ENCODE measurements around the gene CREB3L2.
"Not testable (repeated sequence)": the region's sequence is repeated elsewhere in the genome, so short reads cannot be mapped to it uniquely, and the experiment has no call there.

The CREB3L2 gene

GRCh38 chr7:138001529-138002095 is at the start of gene CREB3L2:
TSS of gene CREB3L2 (minus strand) at chr7:138002086. CDS start at chr7:138001705, 381 bp downstream.
- DNase-seq: peak; percentile 84 to 92

DNA sequence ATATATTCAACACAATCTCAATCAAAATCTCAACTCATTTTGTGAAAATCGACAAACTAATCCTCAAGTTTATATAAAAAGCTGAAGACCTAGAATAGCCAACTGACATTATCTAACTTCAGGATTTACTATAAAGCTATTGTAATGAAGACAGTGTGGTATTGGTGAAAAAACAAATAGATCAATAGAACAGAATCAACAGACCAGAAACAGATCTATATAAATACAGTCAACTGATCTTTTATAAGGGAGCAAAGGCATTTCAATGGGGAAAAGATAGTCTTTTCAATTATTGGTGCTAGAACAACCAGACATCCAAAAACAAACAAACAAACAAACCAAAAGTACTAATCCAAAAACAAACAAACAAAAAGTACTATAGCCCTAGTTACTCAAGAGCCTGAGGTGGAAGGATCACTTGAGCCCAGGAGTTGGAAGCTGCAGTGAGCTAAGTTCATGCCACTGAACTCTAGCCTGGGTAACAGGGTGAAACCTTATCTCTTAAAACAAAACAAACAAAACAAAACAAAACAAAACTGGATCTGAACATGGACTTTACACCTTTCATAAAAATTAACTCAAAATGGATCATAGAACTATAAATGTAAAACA is 47.7 kb upstream of the CREB3L2 start:
- no peak for DNase-seq

DNA sequence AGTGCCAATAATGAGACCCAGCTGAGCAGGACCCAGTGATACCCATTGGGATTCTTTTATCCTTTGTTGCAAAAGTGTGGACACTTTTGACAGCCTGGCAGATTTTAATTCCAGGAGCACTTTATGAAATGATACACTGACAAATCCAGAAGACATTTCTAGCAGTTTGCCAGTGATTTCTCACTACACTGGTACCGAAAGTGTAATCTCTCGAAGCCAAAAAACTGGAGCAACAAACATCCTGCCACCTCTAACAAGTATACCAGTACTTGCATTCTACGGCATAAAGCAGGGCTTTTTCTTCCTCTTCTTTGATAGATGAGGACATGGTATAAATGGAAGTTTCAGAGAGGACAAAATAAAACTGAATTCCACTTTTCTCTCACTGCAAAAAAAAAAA is 46.0 kb upstream of the CREB3L2 start:
- DNase-seq: no peak

GRCh38 chr7:138044897-138045296 is 43.0 kb upstream of the CREB3L2 start:
- no peak for DNase-seq

DNA sequence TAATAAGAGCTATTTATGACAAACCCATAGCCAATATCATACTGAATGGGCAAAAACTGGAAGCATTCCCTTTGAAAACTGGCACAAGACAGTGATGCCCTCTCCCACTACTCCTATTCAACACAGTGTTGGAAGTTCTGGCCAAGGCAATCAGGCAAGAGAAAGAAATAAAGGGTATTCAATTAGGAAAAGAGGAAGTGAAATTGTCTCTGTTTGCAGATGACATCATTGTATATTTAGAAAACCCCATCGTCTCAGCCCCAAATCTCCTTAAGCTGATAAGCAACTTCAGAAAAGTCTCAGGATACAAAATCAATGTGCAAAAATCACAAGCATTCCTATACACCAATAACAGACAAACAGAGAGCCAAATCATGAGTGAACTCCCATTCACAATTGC is 38.2 kb upstream of the CREB3L2 start:
- not testable (repeated sequence) for DNase-seq

GRCh38 chr7:138036135-138036534 is 34.2 kb upstream of the CREB3L2 start:
- DNase-seq: no peak

DNA sequence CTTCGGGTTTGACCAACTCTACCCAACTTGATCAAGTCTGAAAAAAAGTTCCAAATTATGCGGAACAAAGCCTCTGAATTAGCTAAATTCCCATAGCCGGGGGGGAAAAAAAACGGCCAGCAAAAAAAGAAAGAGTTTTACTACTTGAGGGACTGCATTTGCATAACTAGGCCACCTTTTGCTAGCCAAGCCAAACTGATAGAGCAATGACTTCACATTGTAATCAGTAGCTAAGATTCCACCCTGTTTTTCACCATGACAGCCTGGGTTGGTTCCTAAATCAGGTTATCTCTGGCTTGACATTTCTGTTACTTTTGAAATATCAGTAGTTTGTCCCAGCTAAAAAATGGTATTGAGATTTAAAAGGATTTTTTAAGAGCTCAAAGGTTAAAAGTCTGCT is 31.4 kb upstream of the CREB3L2 start:
- no peak for DNase-seq

DNA sequence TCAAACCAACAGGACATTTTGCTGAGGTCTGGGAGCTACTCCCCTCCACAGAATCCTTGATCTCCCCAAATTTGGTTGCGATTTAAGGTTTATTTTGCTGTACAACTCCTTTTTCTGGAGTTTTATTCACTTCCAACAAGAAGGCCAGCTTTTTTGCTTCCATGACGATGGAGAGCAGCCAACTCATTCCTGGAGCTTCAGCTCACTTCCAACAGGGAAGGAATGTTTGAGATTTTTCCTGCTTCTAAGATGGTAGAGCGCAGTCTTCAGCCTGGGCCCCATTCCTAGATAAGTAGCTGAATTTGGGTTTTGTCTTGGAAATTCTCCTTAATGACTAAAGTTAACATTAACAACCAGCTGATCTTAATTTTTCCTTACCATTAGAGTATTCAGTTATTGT is 30.9 kb upstream of the CREB3L2 start:
- DNase-seq: no peak

DNA sequence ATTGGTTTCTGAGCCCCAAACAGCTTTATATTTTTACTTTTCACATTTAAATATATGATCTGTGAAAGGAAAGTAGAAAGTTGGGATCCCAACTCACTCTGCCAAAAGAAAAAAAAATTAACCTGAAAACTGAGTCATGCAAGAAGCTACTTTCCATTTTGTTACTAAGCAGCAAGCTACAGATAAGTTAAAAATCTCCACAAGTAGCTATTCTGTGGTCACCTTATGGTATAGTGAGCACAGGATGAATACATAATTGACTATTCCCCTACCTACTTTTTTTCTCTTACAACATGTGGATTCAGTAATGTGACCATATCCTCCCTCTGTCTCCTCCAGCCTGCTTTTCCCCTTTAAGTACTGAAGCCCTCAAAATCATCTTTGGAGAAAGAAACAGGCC is 30.3 kb upstream of the CREB3L2 start:
- no peak for DNase-seq

DNA sequence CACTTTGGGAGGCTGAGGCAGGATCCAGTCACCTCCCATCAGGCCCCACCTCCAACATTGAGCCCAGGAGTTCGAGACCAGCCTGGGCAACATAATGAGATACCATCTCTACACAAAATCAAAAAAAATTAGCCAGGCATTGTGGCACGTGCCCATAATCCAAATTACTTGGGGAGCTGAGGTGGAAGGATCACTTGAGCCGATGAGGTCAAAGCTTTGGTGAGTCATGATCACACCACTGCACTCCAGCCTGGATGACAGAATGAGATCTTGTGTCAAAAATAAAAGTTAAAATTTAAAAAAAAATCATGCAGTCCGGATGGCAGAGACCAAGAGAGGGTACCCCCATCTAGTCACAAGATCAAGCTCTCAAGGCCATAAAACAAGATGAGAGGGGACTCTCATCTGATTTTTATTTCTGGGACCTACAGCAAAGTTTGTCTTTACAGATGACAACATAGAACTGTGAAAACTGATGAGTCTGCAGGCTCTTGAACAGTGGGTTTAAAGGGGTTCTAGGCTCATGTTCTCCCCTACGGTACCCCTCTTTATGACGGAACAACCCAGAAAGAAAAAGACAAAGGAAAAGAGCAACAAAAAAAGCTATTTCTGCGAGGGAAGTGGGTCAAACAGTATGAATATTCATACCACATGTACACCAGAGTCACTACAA is 28.9 kb upstream of the CREB3L2 start:
- no peak for DNase-seq

DNA sequence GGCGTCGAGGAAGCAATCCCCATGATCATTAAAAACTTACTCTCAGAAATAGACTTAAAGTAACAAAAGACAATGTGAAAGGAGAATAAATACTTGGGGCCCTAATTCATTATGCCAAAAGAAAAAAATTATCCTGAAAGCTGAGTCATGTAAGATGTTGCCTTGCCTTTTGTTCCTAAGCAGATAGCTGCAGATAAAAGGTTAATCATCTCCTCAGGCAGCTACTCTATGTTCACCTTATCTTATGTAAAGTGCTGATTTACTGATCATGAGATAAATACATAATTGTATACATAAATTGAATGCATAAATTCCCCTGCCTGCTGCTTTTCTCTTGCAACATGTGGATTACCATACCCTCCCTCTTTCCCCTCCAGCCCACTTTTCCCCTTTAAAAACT is 28.1 kb upstream of the CREB3L2 start:
- no peak for DNase-seq

DNA sequence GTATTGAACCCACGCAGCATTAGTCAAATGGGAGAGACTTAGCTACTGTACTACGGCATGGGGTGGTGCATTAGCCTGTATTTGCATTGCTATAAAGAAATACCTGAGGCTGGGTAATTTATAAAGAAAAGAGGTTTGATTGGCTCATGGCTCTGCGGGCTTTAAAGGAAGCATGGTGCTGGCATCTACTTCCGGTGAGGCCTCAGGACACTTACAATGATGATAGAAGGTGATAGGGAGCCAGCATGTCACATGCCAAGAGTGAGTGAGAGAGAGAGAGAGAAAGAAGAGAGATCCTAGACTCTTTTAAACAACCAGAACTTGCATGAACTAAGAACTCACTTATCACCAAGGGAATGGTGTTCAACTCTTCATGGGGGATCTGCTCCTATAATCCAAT is 27.2 kb upstream of the CREB3L2 start:
- DNase-seq: no peak

DNA sequence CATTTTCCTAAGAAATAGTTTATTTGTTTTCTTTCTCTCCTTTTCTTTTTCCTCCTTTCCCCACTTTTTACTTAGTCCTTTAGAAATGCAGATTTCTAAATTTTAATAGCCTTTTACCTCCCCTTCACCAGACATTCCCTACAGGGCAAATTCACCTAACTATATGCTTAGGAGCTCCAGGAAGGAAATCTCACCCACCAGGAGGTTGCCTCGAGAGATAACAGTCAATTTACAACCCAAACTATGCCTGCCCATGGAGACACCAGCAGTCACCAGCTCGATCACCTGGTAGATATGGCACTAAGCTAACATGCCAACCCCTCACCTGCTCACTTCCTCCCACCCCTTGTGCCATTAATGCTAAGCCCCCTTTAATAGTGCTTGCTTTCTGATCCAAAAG is 25.2 kb upstream of the CREB3L2 start:
- no peak for DNase-seq

DNA sequence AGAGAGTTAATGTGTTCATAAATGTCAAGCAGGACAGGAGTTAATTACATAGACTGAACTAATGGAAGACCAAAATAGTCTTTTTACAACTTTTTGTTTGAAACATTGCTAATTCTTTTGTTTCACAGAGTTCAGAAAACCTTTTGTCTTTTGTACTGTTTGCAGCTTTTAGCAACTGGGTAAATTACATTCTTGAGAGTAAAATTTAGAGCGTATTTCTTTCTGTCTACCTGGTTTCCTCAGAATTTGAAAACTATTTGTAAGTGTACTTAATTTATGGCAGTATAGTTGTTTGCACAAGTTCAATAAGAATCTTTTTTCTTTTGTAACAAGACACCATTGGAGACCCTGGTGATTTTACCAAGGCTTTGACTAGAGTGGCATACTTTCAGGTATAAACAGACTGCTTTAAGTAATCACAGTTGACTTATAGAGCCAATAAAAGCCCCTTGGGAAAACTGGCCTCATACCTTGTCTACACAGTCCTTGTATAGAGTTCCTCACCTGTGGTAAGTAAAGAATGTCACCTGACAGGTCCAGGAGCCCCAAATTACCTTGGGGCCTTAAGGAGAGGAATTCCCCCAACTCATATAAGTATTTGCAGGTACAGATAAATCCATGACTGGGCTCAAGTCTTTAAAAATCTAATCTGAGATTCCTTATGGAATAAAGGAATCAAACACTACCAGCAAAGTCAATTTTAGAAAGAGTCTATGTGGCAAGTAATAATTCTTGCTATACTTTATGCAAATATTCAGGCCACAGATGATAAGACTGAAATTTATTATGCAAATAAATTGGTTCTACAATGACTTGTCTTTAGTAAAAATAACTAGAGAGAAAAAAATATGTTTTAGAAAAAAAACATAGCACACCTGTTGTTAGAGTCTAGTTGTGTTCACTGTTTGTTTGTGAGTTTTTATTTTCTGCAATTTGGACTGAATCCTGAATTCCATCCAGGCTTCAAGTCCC is 23.6 kb upstream of the CREB3L2 start:
- DNase-seq: peak in 1 of 2 experiments; percentile 15

DNA sequence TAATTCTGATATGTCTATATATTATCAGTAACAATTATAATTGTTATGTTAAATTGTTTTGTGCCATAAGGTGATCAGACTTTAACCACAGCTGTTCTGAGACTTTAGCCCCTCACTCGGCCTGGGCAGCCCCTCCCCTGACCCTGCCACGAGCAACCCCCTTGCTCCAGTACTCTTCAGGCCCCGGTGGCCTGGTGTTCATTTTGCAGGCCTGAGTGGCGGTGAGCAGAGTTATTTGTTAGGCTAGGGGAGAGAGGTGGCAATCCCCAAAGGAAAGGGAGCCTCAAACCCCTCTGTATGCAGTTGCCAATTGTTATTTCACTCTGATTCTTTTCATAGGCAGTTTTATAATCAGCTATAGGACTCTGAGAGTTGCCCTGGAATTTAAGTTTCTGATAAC is 22.9 kb upstream of the CREB3L2 start:
- no peak for DNase-seq

DNA sequence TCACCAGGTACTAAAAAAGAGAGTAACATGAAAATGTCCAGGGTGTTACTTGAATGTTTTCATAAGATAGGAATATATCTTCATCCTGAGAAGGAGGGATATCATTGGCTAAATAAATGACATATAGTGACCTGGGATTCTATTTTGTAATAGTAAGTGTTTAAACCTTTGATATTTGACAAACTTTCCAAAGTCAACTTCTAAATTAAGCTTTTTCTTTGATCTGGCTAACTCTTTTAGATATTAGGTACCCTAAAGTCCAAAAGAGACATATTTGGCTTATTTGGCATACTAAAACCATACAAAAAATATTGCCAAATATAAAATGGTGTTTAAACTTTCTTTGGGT is 22.4 kb upstream of the CREB3L2 start:
- DNase-seq: no peak

GRCh38 chr7:138023618-138024342 is 21.9 kb upstream of the CREB3L2 start:
- DNase-seq: peak in 1 of 2 experiments; percentile 33

DNA sequence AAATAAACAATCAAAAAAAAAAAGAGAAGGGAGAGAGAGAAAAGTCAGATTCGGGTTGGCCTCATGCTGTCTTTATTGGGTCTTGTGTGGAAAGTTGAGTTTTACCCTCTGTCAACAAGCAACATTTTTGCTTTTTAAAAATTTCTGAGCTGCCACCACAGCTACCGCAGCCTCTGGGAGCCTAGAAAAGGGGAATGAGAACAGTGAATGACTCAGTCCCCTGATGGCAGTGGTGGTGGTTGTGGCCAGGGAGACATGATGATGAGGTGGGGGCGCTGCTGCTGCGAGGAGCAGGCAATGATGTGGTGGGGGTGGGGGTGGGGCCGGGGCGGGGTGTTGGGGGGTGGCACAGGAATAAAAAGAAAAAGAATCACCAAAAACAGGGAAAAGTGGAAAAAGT is 20.0 kb upstream of the CREB3L2 start:
- no peak for DNase-seq

- DNase-seq: no peak
Measured at GRCh38 chr7:138017992-138018391, 16.1 kb upstream of the CREB3L2 start.

DNA sequence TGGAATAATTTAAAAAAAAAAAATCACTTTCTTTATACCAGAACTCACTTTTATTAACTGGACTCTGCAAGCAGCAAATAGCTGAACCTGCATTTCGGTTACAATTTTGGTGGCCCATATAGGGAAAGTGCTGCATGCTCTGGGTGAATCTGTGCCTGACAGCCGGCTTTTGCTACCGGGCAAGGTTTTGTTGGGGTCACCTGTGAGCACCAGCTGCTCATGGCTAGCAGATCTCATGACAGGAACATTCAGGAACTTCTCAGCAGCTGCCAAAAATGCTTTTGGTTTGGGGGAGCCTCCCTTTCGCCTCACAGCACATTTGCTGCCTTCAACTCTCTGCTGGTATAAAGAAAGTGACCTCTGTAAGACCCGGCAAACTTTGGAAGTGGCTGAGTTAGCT is 13.2 kb upstream of the CREB3L2 start:
- no peak for DNase-seq

DNA sequence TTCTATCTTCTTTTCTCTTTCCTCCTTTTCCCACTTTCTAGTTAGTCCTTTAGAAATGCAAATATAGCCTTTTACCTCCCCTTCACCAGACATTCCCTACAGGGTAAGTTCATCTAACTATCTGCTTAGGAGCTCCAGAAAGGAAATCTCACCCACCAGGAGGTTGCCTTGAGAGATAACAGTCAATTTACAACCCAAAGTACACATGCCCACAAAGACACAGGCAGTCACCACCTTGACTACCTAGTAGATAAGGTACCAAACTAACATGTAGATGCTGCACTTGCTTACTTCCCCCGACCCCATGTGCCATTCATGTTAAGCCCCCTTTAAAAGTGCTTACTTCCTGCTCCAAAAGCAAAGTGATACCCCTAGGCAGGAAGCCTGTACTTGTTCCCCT is 12.8 kb upstream of the CREB3L2 start:
- DNase-seq: no peak

DNA sequence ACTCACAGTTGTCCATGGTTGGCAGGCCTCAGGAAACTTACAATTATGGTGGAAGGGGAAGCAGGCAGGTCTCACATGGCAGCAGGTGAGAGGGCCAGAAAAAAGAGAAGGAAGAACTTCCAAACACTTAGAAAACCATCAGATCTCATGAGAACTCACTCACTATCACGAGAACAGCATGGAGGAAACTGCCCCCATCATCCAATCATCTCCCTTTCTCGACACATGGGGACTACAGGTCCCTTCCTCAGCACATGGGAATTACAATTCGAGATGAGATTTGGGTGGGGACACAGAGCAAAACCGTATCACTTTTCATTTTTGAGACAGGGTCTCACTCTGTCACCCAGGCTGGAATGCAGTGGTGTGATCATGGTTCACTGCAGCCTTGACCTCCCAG is 12.3 kb upstream of the CREB3L2 start:
- not testable (repeated sequence) for DNase-seq

DNA sequence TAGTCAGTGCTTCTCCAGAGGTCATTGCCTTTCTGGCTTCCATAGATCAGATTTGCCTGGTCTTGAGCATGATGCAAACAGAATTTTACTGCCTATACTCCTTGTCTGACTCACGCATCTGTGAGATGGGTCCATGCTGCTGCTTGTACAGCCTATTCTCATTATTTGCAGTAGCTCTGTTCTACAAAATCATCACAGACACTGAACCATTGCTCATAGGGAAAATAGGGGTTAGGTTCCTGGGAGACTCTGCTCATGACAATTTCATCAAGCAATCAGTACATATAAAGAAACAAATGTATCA is 7.4 kb upstream of the CREB3L2 start:
- no peak for DNase-seq

Data from NCI-H526 (cell line).